NCI-H2081 treated with DMSO at 0.1 percent for 48 hours (cell line): ENCODE measurements around the gene WNT1.

Experiments used
- DNase-seq: peaks from one replicate; lab custom pipeline; 2025; lab: John Stamatoyannopoulos, UW

The WNT1 gene

GRCh38 chr12:48961801-48962200 is 16.3 kb upstream of the WNT1 start:
- DNase-seq, result no peak

- DNase-seq, result no peak
These were observed 12.8 kb upstream of the WNT1 start for GRCh38 chr12:48965298-48965838.

GRCh38 chr12:48966177-48966895 is 11.8 kb upstream of the WNT1 start:
- DNase-seq, result no peak

GRCh38 chr12:48967991-48968390 is 10.1 kb upstream of the WNT1 start:
- no peak for DNase-seq

- DNase-seq, result no peak
These were observed 9.7 kb upstream of the WNT1 start for GRCh38 chr12:48968467-48968866.

GRCh38 chr12:48969160-48969771 is 8.9 kb upstream of the WNT1 start:
- no peak for DNase-seq

GRCh38 chr12:48969833-48970701 is 8.1 kb upstream of the WNT1 start:
- DNase-seq, result no peak

- no peak for DNase-seq
These were observed 7.3 kb upstream of the WNT1 start for GRCh38 chr12:48970702-48971334.

- no peak for DNase-seq
These were observed 5.7 kb upstream of the WNT1 start for GRCh38 chr12:48972213-48972951.

- no peak for DNase-seq
These were observed 5.1 kb upstream of the WNT1 start for GRCh38 chr12:48972952-48973483.

- DNase-seq, result no peak
These were observed 4.6 kb upstream of the WNT1 start for GRCh38 chr12:48973531-48973930.

- DNase-seq, result no peak
These were observed 4.0 kb upstream of the WNT1 start for GRCh38 chr12:48973941-48974673.

GRCh38 chr12:48977290-48978281 is 536 bp upstream of the WNT1 start:
- DNase-seq, result no peak

- no peak for DNase-seq
These were observed 849 bp downstream of the WNT1 start for GRCh38 chr12:48978741-48979601.

GRCh38 chr12:48979602-48980388 is 1.7 kb downstream of the WNT1 start:
- no peak for DNase-seq

- DNase-seq, result no peak
These were observed 2.3 kb downstream of the WNT1 start for GRCh38 chr12:48980389-48980952.
